Mesendoderm (in vitro differentiated cells): ENCODE data around the gene MARK4.
"Not testable (repeated sequence)": the region's sequence is repeated elsewhere in the genome, so short reads cannot be mapped to it uniquely, and the experiment has no call there.

Experiments
- DNase-seq: peaks from one replicate; pipeline ENCODE4 v3.0.0; 2013
- H2AK5ac ChIP-seq: 2 replicates; pipeline ENCODE4 v1.6.1; 2013; ENCODE audit warnings: low read length, inconsistent platforms
- H2BK120ac ChIP-seq: 2 replicates; pipeline ENCODE4 v1.6.1; 2013; ENCODE audit warnings: low read depth, mild to moderate bottlenecking, low read length, moderate library complexity, mixed read lengths
- H2BK15ac ChIP-seq: replicated peaks from 2 replicates; pipeline ENCODE4 v1.6.1; 2013; ENCODE audit warnings: low read depth, mild to moderate bottlenecking, moderate library complexity
- H2BK5ac ChIP-seq: 2 replicates; pipeline ENCODE4 v1.6.1; 2013; ENCODE audit warnings: low read length, inconsistent platforms
- H3K18ac ChIP-seq: 2 replicates; pipeline ENCODE4 v1.6.1; 2013; ENCODE audit warnings: mild to moderate bottlenecking, low read length, mixed read lengths
- H3K23ac ChIP-seq: one replicate; pipeline ENCODE4 v1.6.1; 2013; ENCODE audit warnings: low read length
- H3K27ac ChIP-seq: 2 replicates; pipeline ENCODE4 v1.5.1; 2013; ENCODE audit warnings: low read depth, mild to moderate bottlenecking, inconsistent platforms, low read length, moderate library complexity
- H3K27me3 ChIP-seq: 2 replicates; pipeline ENCODE4 v1.6.1; 2013; ENCODE audit warnings: low read length, control low read depth, mild to moderate bottlenecking, inconsistent platforms; ENCODE audit not compliant: insufficient read depth, poor library complexity
- H3K36me3 ChIP-seq: 2 replicates; pipeline ENCODE4 v1.6.1; 2013; ENCODE audit warnings: low read length, inconsistent platforms; ENCODE audit not compliant: control insufficient read depth, insufficient read depth
- H3K4ac ChIP-seq: one replicate; pipeline ENCODE4 v1.6.1; 2013; ENCODE audit warnings: low read depth, mild to moderate bottlenecking, low read length, moderate library complexity
- H3K4me1 ChIP-seq: 2 replicates; pipeline ENCODE4 v1.6.1; 2013; ENCODE audit warnings: low read depth, low read length, inconsistent platforms; ENCODE audit not compliant: control insufficient read depth
- H3K4me2 ChIP-seq: 2 replicates; pipeline ENCODE4 v1.6.1; 2013; ENCODE audit warnings: low read length
- H3K4me3 ChIP-seq: 2 replicates; pipeline ENCODE4 v1.5.1; 2013; ENCODE audit warnings: mild to moderate bottlenecking, low read length
- H3K56ac ChIP-seq: one replicate; pipeline ENCODE4 v1.6.1; 2013; ENCODE audit warnings: low read length
- H3K79me1 ChIP-seq: 2 replicates; pipeline ENCODE4 v1.6.1; 2013; ENCODE audit warnings: low read length, inconsistent platforms
- H3K79me2 ChIP-seq: 2 replicates; pipeline ENCODE4 v1.6.1; 2013; ENCODE audit warnings: mild to moderate bottlenecking, low read length; ENCODE audit not compliant: control insufficient read depth, insufficient read depth
- H3K9ac ChIP-seq: 2 replicates; pipeline ENCODE4 v1.6.1; 2013; ENCODE audit warnings: low read length, inconsistent platforms
- H4K5ac ChIP-seq: one replicate; pipeline ENCODE4 v1.6.1; 2013; ENCODE audit warnings: low read length
- H4K8ac ChIP-seq: one replicate; pipeline ENCODE4 v1.6.1; 2013; ENCODE audit warnings: low read depth, mild to moderate bottlenecking, control low read depth, low read length, moderate library complexity
- WGBS: extraction: QIAGEN DNeasy Blood & Tissue Kit; methylation state at CpG from one replicate; pipeline ENCODE4 v1.1.7; 2013; ENCODE audit warnings: low lambda C conversion rate, missing lambda C conversion rate; ENCODE audit not compliant: insufficient coverage; ENCODE audit errors: extremely low coverage; 5-methylcytosine and 5-hydroxymethylcytosine counted together

The MARK4 gene

GRCh38 chr19:45267296-45267695 lies 16.2 kb downstream of the MARK4 start:
- Histone ChIP-seq H2BK15ac (no peak overlapping the region), H3K27ac (no peak overlapping the region), H3K27me3 (no peaks in the 10 kb centered on the region), H3K4me3 (no peak overlapping the region), H3K23ac (no peak overlapping the region), H4K5ac (no peak overlapping the region), H2BK120ac (no peak overlapping the region), H2AK5ac (no peak overlapping the region), H3K4me1 (no peaks in the 10 kb centered on the region), H3K79me1 (no peaks in the 10 kb centered on the region), H3K9ac (no peak overlapping the region), H3K79me2 (no peaks in the 10 kb centered on the region), H3K18ac (no peak overlapping the region), H3K36me3 (no peaks in the 10 kb centered on the region), H3K56ac (no peak overlapping the region), H4K8ac (no peak overlapping the region), H3K4ac (no peak overlapping the region), H2BK5ac (no peak overlapping the region), H3K4me2 (no peak overlapping the region)
- no CpG with 5 or more reads among the region's 12 CpGs for WGBS
- no peak for DNase-seq

DNA sequence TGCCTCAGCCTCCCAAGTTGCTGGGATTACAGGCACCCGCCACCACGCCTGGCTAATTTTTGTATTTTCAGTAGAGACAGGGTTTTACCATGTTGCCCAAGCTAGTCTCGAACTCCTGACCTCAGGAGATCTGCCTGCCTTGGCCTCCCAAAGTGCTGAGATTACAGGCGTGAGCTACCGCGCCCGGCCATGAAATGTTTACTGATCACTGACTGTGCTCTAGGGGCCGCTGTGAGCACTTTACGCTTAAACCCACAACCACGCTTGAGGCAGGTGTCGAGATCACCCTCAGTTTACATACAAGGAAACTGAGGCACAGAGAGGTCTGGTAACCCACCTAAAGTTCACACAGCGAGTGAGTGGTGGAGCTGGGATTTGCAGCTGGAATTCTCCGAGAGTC lies 18.9 kb downstream of the MARK4 start:
- not testable (repeated sequence) for H3K18ac ChIP-seq, H3K27me3 ChIP-seq, H3K56ac ChIP-seq, H2BK5ac ChIP-seq, H3K79me2 ChIP-seq, H3K4me2 ChIP-seq, H3K4me3 ChIP-seq, H3K9ac ChIP-seq, H4K8ac ChIP-seq, H3K23ac ChIP-seq, H2BK15ac ChIP-seq, H3K4ac ChIP-seq, H2AK5ac ChIP-seq, H3K36me3 ChIP-seq, DNase-seq, H3K4me1 ChIP-seq, H4K5ac ChIP-seq, H3K27ac ChIP-seq, H3K79me1 ChIP-seq, H2BK120ac ChIP-seq
- no CpG with 5 or more reads among the region's 13 CpGs for WGBS

GRCh38 chr19:45271098-45271734 lies 20.1 kb downstream of the MARK4 start:
- WGBS = no CpG with 5 or more reads among the region's 21 CpGs
- no peak overlapping the region for H3K18ac ChIP-seq
- no peak overlapping the region for H3K9ac ChIP-seq
- no peak for DNase-seq
- H3K79me1 ChIP-seq = no peaks in the 10 kb centered on the region
- no peaks in the 10 kb centered on the region for H3K4me1 ChIP-seq
- H2AK5ac ChIP-seq = no peak overlapping the region
- no peak overlapping the region for H2BK15ac ChIP-seq
- H3K4ac ChIP-seq = no peak overlapping the region
- H3K27me3 ChIP-seq = no peaks in the 10 kb centered on the region
- no peak overlapping the region for H2BK5ac ChIP-seq
- H3K79me2 ChIP-seq = no peaks in the 10 kb centered on the region
- H3K36me3 ChIP-seq = peaks cover 1% of the 10 kb centered on the region
- H3K4me2 ChIP-seq = no peak overlapping the region
- H3K4me3 ChIP-seq = no peak overlapping the region
- no peak overlapping the region for H3K27ac ChIP-seq
- no peak overlapping the region for H3K56ac ChIP-seq
- no peak overlapping the region for H4K8ac ChIP-seq
- no peak overlapping the region for H3K23ac ChIP-seq
- H2BK120ac ChIP-seq = no peak overlapping the region
- no peak overlapping the region for H4K5ac ChIP-seq

GRCh38 chr19:45271735-45272108 lies 20.7 kb downstream of the MARK4 start:
- Histone ChIP-seq H2AK5ac (no peak overlapping the region), H3K79me1 (no peaks in the 10 kb centered on the region), H3K23ac (no peak overlapping the region), H4K8ac (no peak overlapping the region), H3K36me3 (peaks cover 1% of the 10 kb centered on the region), H3K27ac (no peak overlapping the region), H3K79me2 (no peaks in the 10 kb centered on the region), H3K18ac (no peak overlapping the region), H4K5ac (no peak overlapping the region), H3K56ac (no peak overlapping the region), H2BK5ac (no peak overlapping the region), H3K4me1 (no peaks in the 10 kb centered on the region), H2BK15ac (no peak overlapping the region), H3K9ac (no peak overlapping the region), H3K4ac (no peak overlapping the region), H3K4me3 (no peak overlapping the region), H3K27me3 (no peaks in the 10 kb centered on the region), H3K4me2 (no peak overlapping the region), H2BK120ac (no peak overlapping the region)
- WGBS = no CpG with 5 or more reads among the region's 7 CpGs
- DNase-seq = no peak

GRCh38 chr19:45273521-45273855 lies 22.4 kb downstream of the MARK4 start:
- no peak overlapping the region for H4K5ac ChIP-seq
- no peaks in the 10 kb centered on the region for H3K79me2 ChIP-seq
- H3K9ac ChIP-seq = no peak overlapping the region
- H4K8ac ChIP-seq = no peak overlapping the region
- no peaks in the 10 kb centered on the region for H3K27me3 ChIP-seq
- H3K23ac ChIP-seq = no peak overlapping the region
- no peak overlapping the region for H3K4ac ChIP-seq
- H2BK5ac ChIP-seq = no peak overlapping the region
- H3K4me1 ChIP-seq = no peaks in the 10 kb centered on the region
- DNase-seq = no peak
- no peaks in the 10 kb centered on the region for H3K79me1 ChIP-seq
- no CpG with 5 or more reads among the region's 14 CpGs for WGBS
- H3K4me2 ChIP-seq = no peak overlapping the region
- no peak overlapping the region for H3K4me3 ChIP-seq
- H2BK120ac ChIP-seq = no peak overlapping the region
- H2AK5ac ChIP-seq = no peak overlapping the region
- H3K56ac ChIP-seq = no peak overlapping the region
- H2BK15ac ChIP-seq = no peak overlapping the region
- peaks cover 1% of the 10 kb centered on the region for H3K36me3 ChIP-seq
- H3K18ac ChIP-seq = no peak overlapping the region
- no peak overlapping the region for H3K27ac ChIP-seq

DNA sequence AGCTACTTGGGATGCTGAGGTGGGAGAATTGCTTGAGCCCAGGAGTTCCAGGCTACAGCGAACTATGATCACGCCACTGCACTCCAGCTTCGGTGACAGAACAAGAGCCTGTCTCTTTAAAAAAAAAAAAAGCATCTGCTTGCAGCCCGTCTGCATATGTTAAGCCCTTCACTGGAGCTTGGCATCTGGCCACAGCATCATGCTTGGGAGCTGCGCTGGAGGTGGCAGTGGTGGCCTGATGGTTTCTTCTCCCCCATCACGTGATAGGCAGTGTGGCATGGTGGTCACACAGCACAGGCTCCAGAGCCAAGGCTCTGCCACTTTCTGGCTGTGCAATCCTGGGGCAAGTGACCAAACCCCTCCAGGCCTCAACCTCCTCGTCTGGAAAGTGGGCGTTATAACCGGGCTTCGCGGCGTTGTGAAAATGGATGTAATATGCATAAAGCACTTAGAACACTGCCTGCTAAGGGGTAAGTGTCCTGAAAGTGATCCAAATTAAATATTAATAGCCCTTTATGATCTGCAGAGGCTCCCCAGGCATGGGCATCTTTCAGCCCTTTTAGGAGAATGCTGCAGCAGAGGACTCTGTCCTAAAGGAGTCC lies 24.4 kb downstream of the MARK4 start:
- Histone ChIP-seq H3K9ac (no peak overlapping the region), H3K27ac (no peak overlapping the region), H3K79me2 (no peaks in the 10 kb centered on the region), H4K8ac (no peak overlapping the region), H3K4me2 (no peak overlapping the region), H3K4ac (no peak overlapping the region), H3K4me3 (no peak overlapping the region), H2BK120ac (no peak overlapping the region), H3K4me1 (no peaks in the 10 kb centered on the region), H2AK5ac (no peak overlapping the region), H3K36me3 (peaks cover 1% of the 10 kb centered on the region), H3K27me3 (no peaks in the 10 kb centered on the region), H2BK15ac (no peak overlapping the region), H3K18ac (no peak overlapping the region), H3K79me1 (no peaks in the 10 kb centered on the region), H3K56ac (no peak overlapping the region), H4K5ac (no peak overlapping the region), H2BK5ac (no peak overlapping the region), H3K23ac (no peak overlapping the region)
- no peak for DNase-seq
- no CpG with 5 or more reads among the region's 12 CpGs for WGBS
